SK-N-SH (cell line): Measurements from ENCODE around the gene UBL4B. TPM values are rescaled to one million over a fixed set of nuclear protein-coding genes. Genes with fewer than 3 reads are reported as not detected.

ENCODE experiments used
- CTCF ChIA-PET: fragments of 300-600, 350-600 bp; formaldehyde crosslinking; extraction: SDS; loops from one replicate; lab custom pipeline; 2021; lab: Yijun Ruan, JAX
- POLR2A ChIA-PET: fragments of 350-600 bp; sonication (Branson Sonifier 250); formaldehyde crosslinking; extraction: SDS; loops from one replicate; lab custom pipeline; 2020; ENCODE audit warnings: antibody characterized with exemption, inconsistent platforms; lab: Yijun Ruan, JAX
- DNase-seq: peaks from one replicate; pipeline ENCODE4 v3.0.0; 2012
- H2AFZ ChIP-seq: fragments of 200-600 bp; sonication (generic); 2 replicates; pipeline ENCODE4 v1.8.1; 2016; ENCODE audit warnings: antibody characterized with exemption, mild to moderate bottlenecking, low read depth
- H3F3A ChIP-seq: fragments of 200-600 bp; sonication (generic); replicated peaks from 2 replicates; pipeline ENCODE3; 2016; ENCODE audit warnings: antibody characterized with exemption, mild to moderate bottlenecking; ENCODE audit not compliant: insufficient read depth
- H3K27ac ChIP-seq, 2 experiments: fragments of 200-500 bp in 1 of 2; fragments of 200-600 bp in 1 of 2; sonication (Bioruptor generic) in 1 of 2; sonication (generic), shearing (Covaris generic) in 1 of 2; 2 replicates each; pipeline versions ENCODE4 v1.5.1 to v1.6.1; 2014 to 2016; ENCODE audit warnings: low read depth in 2 of 2, inconsistent platforms in 1 of 2, low read length in 1 of 2, mild to moderate bottlenecking in 1 of 2, mixed read lengths in 1 of 2
- H3K27me3 ChIP-seq: fragments of 200-600 bp; sonication (generic), shearing (Covaris generic); 2 replicates; pipeline ENCODE4 v1.6.1; 2016; ENCODE audit warnings: mixed run types; ENCODE audit not compliant: insufficient read depth
- H3K36me3 ChIP-seq, 2 experiments: fragments of 200-500 bp in 1 of 2; fragments of 200-600 bp in 1 of 2; sonication (Bioruptor generic) in 1 of 2; sonication (generic) in 1 of 2; replicated peaks in 1 of 2; 2 replicates each; pipeline versions ENCODE3 to v1.5.1; 2014 to 2016; ENCODE audit warnings: low read length in 1 of 2, mild to moderate bottlenecking in 1 of 2; ENCODE audit not compliant: insufficient read depth in 2 of 2, control insufficient read depth in 1 of 2
- H3K4me1 ChIP-seq, 2 experiments: fragments of 200-500 bp in 1 of 2; fragments of 200-600 bp in 1 of 2; sonication (Bioruptor generic) in 1 of 2; sonication (generic), shearing (Covaris generic) in 1 of 2; 2 replicates each; pipeline versions ENCODE4 v1.5.1 to v1.6.1; 2014 to 2016; ENCODE audit warnings: low read depth in 1 of 2, low read length in 1 of 2, mixed run types in 1 of 2; ENCODE audit not compliant: insufficient read depth in 2 of 2, control insufficient read depth in 1 of 2
- H3K4me2 ChIP-seq: fragments of 200-600 bp; sonication (generic), shearing (Covaris generic); 2 replicates; pipeline ENCODE4 v1.6.1; 2017; ENCODE audit warnings: mixed run types
- H3K4me3 ChIP-seq, 2 experiments: fragments of 200-500 bp in 1 of 2; fragments of 200-600 bp in 1 of 2; sonication (Bioruptor generic) in 1 of 2; sonication (generic), shearing (Covaris generic) in 1 of 2; 2 replicates each; pipeline versions ENCODE4 v1.5.1 to v1.8.1; 2014 to 2016; ENCODE audit warnings: low read depth in 2 of 2, inconsistent platforms in 1 of 2, low read length in 1 of 2, mild to moderate bottlenecking in 1 of 2, mixed read lengths in 1 of 2, moderate library complexity in 1 of 2
- H3K79me2 ChIP-seq: fragments of 200-600 bp; sonication (generic); 2 replicates; pipeline ENCODE4 v1.8.1; 2017; ENCODE audit warnings: mild to moderate bottlenecking; ENCODE audit not compliant: insufficient read depth
- H3K9ac ChIP-seq: fragments of 200-600 bp; sonication (generic); 2 replicates; pipeline ENCODE4 v1.6.1; 2017; ENCODE audit warnings: mixed run types
- H3K9me2 ChIP-seq: fragments of 200-600 bp; sonication (generic); 2 replicates; pipeline ENCODE4 v1.6.1; 2017; ENCODE audit warnings: mixed run types
- H3K9me3 ChIP-seq: fragments of 200-600 bp; sonication (generic); 2 replicates; pipeline ENCODE4 v1.6.1; 2017; ENCODE audit warnings: mixed run types, mild to moderate bottlenecking, moderate library complexity
- H4K20me1 ChIP-seq: fragments of 200-600 bp; sonication (generic); 2 replicates; pipeline ENCODE4 v1.6.1; 2017; ENCODE audit warnings: mild to moderate bottlenecking, mixed run types; ENCODE audit not compliant: insufficient read depth
- CHD2 ChIP-seq: fragments of 150-350 bp; IDR thresholded peaks from 2 replicates; pipeline ENCODE4 v1.6.1; 2018; ENCODE audit warnings: low read length; ENCODE audit not compliant: partially characterized antibody
- ELF1 ChIP-seq: IDR thresholded peaks from 2 replicates; pipeline ENCODE4 v1.4.0; 2012
- FOSL2 ChIP-seq: IDR thresholded peaks from 2 replicates; pipeline ENCODE4 v1.4.0; 2012; ENCODE audit warnings: low read depth, mild to moderate bottlenecking, moderate library complexity, borderline replicate concordance
- FOXJ3 ChIP-seq: sonication (generic); formaldehyde crosslinking; IDR thresholded peaks from 2 replicates; pipeline ENCODE4 v1.5.1; 2020; ENCODE audit warnings: mild to moderate bottlenecking, missing genetic modification reagents
- GABPA ChIP-seq: IDR thresholded peaks from 2 replicates; pipeline ENCODE4 v1.4.0; 2012; ENCODE audit warnings: low read depth, mild to moderate bottlenecking
- GATA2 ChIP-seq: sonication (generic); formaldehyde crosslinking; IDR thresholded peaks from 2 replicates; pipeline ENCODE4 v1.5.0; 2020; ENCODE audit warnings: mild to moderate bottlenecking, missing genetic modification reagents
- JUND ChIP-seq: IDR thresholded peaks from 2 replicates; pipeline ENCODE4 v1.4.0; 2012
- RAD21 ChIP-seq: IDR thresholded peaks from 2 replicates; pipeline ENCODE4 v1.6.1; 2012; ENCODE audit warnings: mild to moderate bottlenecking, low read length
- RFX5 ChIP-seq: IDR thresholded peaks from 2 replicates; pipeline ENCODE4 v1.6.1; 2012; ENCODE audit warnings: mild to moderate bottlenecking, improper control_type of control experiment, low read length
- SIN3A ChIP-seq: IDR thresholded peaks from 2 replicates; pipeline ENCODE4 v1.6.1; 2012; ENCODE audit warnings: low read depth, mild to moderate bottlenecking, low read length, moderate library complexity, borderline replicate concordance
- TCF12 ChIP-seq: IDR thresholded peaks from 2 replicates; pipeline ENCODE4 v1.4.0; 2012
- TEAD4 ChIP-seq: IDR thresholded peaks from 2 replicates; pipeline ENCODE4 v1.4.0; 2012; ENCODE audit warnings: mild to moderate bottlenecking, borderline replicate concordance; ENCODE audit not compliant: insufficient read depth
- YY1 ChIP-seq: IDR thresholded peaks from 2 replicates; pipeline ENCODE4 v1.4.0; 2012; ENCODE audit warnings: low read depth, mild to moderate bottlenecking
- WGBS: methylation state at CpG from one replicate; pipeline ENCODE4 v1.1.6; 2017; ENCODE audit warnings: low lambda C conversion rate; 5-methylcytosine and 5-hydroxymethylcytosine counted together
- polyA plus RNA-seq, 3 experiments: library from polyadenylated mRNA; depleted of rRNA; stranded (reverse); fragments of >200 nt; gene quantifications; 2 replicates each; pipeline ENCODE4 v1.2.3, GENCODE V29; 2012
- TF ChIP-seq, protein P1 (sequence below): IDR thresholded peaks from 2 replicates; pipeline ENCODE4 v1.4.0; 2012; ENCODE audit warnings: low read depth
- TF ChIP-seq, protein P2 (sequence below): IDR thresholded peaks from 2 replicates; pipeline ENCODE4; 2012
- TF ChIP-seq, protein P3 (sequence below): IDR thresholded peaks from 2 replicates; pipeline ENCODE4 v1.4.0; 2012; ENCODE audit warnings: low read depth, borderline replicate concordance
- TF ChIP-seq, protein P4 (sequence below): IDR thresholded peaks from 2 replicates; pipeline ENCODE4 v1.4.0; 2012; ENCODE audit warnings: low read depth, borderline replicate concordance
- TF ChIP-seq, protein P5 (sequence below): IDR thresholded peaks from 2 replicates; pipeline ENCODE4 v1.6.1; 2012; ENCODE audit warnings: mild to moderate bottlenecking, low read depth, low read length, moderate library complexity

UBL4B gene
- polyA plus RNA-seq, 1 of the 3 experiments (the other 2 are of a cell fraction), result not detected

DNA sequence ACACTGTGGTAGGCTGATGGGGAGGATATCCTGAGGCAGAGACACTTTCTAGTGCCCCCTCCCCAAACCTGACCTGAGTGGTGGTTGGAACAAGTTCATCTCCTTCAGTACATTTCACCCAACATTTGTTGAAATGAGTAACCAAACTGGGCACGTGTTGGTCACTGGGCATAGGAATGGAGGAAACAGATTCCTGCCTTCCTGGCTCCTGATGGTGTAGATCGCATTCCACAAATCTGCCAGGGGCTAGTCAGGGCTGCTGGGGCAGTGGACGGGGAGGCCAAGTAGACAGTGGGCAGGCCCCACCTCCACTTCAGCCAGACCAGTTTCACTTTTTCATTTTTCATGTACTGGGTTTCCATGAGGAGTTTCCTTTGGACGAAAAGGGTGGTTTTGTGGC is 25.3 kb upstream of the UBL4B start:
- no peaks in the 10 kb centered on the region for H3K27me3 ChIP-seq
- no peaks in the 10 kb centered on the region for H4K20me1 ChIP-seq
- no peaks in the 10 kb centered on the region for H3K36me3 ChIP-seq
- CTCF ChIA-PET, result interaction anchor here (0.9 to 51.7 kb wide), 6 partner anchors 10 to 374 kb away, joined by 3 to 1768 read pairs (median 17); partner anchors contain the start of gene STRIP1
- WGBS, result 45% methylated on average over 4 of the region's 4 CpGs
- H3K4me3 ChIP-seq, result no peak overlapping the region
- H3K27ac ChIP-seq, result peak overlapping the region in 1 of 2 experiments; percentile 53; a peak in 2 of 4 replicates
- POLR2A ChIA-PET, result interaction anchor here (1.2 kb wide), 1 partner anchor 27 kb away, joined by 3 read pairs; no protein-coding TSS in a partner anchor
- H3K79me2 ChIP-seq, result no peaks in the 10 kb centered on the region
- DNase-seq, result no peak
- no peaks in the 10 kb centered on the region for H3K9me3 ChIP-seq
- no peak overlapping the region for H3K9ac ChIP-seq
- peaks cover 0 to 46% of the 10 kb centered on the region in 2 experiments; a peak in 2 of 4 replicates for H3K4me1 ChIP-seq
- H3K4me2 ChIP-seq, result peak overlapping the region; percentile 29; the same call in 1 of the 2 replicates
- no peaks in the 10 kb centered on the region for H3K9me2 ChIP-seq
- TF ChIP-seq CHD2 (no peak), GABPA (no peak), JUND (no peak), TEAD4 (no peak), SIN3A (no peak), GATA2 (CRISPR knock-in tag) (no peak), ELF1 (no peak), YY1 (no peak), FOSL2 (no peak), FOXJ3 (CRISPR knock-in tag) (no peak), RFX5 (no peak), TCF12 (no peak), RAD21 (no peak)
- TF ChIP-seq, protein P1, sequence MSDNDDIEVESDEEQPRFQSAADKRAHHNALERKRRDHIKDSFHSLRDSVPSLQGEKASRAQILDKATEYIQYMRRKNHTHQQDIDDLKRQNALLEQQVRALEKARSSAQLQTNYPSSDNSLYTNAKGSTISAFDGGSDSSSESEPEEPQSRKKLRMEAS, result no peak
- TF ChIP-seq, protein P2, sequence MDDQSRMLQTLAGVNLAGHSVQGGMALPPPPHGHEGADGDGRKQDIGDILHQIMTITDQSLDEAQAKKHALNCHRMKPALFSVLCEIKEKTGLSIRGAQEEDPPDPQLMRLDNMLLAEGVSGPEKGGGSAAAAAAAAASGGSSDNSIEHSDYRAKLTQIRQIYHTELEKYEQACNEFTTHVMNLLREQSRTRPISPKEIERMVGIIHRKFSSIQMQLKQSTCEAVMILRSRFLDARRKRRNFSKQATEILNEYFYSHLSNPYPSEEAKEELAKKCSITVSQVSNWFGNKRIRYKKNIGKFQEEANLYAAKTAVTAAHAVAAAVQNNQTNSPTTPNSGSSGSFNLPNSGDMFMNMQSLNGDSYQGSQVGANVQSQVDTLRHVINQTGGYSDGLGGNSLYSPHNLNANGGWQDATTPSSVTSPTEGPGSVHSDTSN, result no peak
- TF ChIP-seq, protein P3, sequence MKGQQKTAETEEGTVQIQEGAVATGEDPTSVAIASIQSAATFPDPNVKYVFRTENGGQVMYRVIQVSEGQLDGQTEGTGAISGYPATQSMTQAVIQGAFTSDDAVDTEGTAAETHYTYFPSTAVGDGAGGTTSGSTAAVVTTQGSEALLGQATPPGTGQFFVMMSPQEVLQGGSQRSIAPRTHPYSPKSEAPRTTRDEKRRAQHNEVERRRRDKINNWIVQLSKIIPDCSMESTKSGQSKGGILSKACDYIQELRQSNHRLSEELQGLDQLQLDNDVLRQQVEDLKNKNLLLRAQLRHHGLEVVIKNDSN, result no peak
- TF ChIP-seq, protein P4, sequence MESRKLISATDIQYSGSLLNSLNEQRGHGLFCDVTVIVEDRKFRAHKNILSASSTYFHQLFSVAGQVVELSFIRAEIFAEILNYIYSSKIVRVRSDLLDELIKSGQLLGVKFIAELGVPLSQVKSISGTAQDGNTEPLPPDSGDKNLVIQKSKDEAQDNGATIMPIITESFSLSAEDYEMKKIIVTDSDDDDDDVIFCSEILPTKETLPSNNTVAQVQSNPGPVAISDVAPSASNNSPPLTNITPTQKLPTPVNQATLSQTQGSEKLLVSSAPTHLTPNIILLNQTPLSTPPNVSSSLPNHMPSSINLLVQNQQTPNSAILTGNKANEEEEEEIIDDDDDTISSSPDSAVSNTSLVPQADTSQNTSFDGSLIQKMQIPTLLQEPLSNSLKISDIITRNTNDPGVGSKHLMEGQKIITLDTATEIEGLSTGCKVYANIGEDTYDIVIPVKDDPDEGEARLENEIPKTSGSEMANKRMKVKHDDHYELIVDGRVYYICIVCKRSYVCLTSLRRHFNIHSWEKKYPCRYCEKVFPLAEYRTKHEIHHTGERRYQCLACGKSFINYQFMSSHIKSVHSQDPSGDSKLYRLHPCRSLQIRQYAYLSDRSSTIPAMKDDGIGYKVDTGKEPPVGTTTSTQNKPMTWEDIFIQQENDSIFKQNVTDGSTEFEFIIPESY, result no peak
- TF ChIP-seq, protein P5, sequence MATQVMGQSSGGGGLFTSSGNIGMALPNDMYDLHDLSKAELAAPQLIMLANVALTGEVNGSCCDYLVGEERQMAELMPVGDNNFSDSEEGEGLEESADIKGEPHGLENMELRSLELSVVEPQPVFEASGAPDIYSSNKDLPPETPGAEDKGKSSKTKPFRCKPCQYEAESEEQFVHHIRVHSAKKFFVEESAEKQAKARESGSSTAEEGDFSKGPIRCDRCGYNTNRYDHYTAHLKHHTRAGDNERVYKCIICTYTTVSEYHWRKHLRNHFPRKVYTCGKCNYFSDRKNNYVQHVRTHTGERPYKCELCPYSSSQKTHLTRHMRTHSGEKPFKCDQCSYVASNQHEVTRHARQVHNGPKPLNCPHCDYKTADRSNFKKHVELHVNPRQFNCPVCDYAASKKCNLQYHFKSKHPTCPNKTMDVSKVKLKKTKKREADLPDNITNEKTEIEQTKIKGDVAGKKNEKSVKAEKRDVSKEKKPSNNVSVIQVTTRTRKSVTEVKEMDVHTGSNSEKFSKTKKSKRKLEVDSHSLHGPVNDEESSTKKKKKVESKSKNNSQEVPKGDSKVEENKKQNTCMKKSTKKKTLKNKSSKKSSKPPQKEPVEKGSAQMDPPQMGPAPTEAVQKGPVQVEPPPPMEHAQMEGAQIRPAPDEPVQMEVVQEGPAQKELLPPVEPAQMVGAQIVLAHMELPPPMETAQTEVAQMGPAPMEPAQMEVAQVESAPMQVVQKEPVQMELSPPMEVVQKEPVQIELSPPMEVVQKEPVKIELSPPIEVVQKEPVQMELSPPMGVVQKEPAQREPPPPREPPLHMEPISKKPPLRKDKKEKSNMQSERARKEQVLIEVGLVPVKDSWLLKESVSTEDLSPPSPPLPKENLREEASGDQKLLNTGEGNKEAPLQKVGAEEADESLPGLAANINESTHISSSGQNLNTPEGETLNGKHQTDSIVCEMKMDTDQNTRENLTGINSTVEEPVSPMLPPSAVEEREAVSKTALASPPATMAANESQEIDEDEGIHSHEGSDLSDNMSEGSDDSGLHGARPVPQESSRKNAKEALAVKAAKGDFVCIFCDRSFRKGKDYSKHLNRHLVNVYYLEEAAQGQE, result no peak
- no peaks in the 10 kb centered on the region for H3F3A ChIP-seq
- H2AFZ ChIP-seq, result no peak overlapping the region
